Fibroblast of skin of back (primary cell): ENCODE measurements around the gene B4GALNT3.

Experiments
- DNase-seq: peaks from one replicate; pipeline ENCODE4 v3.0.0-alpha.2; 2013

B4GALNT3 gene

DNA sequence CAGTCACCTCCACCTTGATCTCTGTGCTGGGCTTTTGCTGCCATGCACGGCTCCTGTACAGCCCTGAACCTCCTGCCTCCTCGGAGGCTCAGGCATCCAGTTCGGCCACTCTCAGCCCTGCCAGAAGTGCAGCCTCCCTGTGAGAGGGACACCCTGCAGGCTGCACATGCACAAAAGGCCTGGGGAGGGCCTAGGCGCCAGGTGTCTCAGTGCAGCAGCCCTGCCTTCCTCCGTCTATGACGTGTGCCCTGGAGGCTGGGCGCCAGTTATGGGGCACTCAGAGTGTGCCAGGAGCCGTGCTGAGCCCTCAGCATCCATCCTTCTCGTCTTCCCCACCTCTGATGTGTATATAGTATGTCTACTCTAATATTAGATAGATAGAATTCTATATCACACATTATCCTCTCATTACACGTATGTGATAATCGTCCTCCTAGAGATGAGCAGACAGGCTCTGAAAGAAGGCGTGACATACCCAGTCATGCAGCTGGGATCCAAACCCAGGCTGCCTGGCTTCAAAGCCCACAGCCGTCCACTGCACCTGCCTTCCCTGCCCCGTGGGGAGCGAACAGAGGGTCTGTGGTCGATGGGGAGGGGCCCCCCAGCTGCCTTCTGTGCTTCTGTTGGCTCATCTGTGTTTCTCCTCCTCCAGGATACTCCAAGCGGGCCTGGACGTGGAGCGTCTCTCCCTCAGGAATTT, 101.1 kb downstream of the B4GALNT3 start:
- no peak for DNase-seq

DNA sequence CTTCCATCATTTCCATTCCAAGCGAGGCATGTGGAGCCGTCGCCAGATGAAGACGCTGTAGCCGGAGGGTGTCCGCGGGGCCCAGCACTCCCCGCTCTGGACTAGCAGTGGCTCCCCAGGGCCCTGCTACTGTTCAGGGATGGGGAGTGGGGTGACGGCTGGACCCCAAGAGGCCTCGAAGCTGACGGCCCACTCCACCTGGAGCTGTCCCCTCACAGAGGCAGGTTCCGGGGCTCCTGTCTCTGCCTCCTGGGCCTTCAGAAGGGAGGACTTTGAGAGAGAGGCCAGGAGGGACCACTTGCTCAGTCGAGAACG, 101.6 kb downstream of the B4GALNT3 start:
- DNase-seq = no peak

DNA sequence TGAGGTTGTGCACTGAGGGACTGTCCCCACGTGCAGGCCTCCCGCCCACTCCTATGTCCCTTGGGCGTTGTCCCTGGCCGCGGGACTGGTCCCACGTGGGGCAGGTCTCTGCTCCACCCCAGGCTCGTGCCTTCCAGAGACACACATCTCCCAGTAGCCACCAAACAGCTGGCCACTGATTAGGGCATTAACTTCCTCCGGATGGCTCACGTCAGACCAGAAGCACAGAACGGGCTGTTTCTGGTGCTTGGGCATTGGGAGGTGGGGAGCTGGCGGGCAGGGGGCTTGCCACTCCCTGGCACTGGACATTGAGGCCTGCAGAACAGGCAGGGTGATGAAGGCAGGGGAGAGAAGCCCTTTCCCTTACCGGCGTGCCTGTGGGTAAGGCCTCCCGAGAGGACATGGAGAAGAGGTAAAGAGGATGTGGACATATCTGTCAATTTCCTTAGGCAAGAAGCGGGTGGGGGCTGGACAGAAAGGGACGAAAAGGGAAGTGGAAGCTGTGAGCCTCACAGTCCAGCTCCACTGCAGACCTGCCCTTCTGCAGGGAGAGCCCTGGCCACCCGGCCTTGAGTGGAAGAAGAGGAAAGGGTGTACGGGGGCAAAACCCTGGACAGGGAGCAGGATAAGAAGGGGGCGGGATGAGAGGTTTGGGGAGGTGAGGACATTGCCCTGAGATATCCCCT, 102.3 kb downstream of the B4GALNT3 start:
- DNase-seq = no peak

DNA sequence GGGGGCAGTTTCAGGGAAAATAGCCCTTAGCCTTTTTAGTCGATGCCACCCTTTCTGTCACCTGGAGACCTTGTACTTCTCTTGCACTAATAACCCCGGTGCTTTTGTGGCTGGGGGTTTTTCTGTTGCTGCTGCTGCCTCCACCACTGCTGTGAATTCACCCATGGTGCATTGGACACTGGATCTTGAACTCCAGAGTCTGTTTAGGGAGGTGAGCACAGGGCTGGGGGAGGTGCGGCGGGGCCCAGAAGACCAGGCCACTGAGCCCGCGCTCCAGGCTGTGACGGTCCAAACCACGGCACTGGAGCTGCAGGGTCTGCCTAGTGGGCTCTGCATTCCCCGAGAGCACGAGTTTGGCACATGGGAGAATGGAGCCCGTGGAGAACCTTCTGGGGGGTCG, 102.9 kb downstream of the B4GALNT3 start:
- no peak for DNase-seq

DNA sequence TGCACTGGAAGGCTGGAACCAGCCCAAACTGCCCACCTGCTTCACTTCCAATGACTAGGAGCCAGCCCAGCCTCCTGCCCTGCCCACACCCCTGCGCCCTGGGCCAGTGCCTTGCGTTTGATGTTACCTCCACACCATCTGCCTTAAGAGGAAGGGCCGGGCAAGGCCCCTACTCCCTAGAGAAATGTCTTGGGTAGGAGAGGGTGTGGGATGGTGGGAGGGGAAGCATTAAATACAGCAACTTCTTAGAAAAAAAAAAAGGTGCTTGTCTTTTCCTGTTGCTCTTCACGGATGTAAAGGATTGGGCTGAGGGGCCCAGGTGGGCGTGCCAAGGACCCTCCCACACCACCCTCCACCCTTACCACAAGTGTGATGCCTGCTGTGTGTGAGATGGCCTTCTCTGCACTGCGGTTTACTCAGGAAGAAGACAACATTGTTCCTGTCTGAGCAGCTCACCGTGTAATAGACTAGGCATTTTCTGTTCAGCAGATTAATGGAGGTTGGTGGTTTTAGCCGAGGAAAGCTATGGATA, 103.6 kb downstream of the B4GALNT3 start:
- peak; percentile 49 for DNase-seq

DNA sequence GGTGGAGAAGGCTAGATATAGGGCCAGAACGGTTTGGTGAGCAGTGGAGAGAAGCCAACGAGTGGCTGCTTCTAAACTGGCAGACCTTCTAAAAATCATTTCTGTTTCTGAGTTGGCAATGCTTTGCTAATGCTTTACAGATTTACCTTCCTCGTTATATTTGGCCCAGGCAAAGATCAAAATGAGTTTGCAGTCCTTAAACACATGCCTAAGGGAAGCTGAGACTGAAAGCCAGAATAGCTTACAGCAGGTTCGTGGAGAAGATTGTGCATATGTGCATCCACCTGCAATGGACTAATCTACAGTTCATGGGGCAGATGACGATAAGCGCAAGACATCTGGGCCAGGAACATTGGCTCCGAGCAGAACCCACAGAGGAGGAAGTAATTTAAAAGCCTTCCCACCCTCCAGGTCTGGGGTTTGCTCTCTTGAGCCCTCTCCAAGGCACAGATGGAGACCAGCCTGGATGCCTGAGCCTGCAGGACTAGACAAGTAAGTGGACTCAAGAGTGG, 104.1 kb downstream of the B4GALNT3 start:
- no peak for DNase-seq

DNA sequence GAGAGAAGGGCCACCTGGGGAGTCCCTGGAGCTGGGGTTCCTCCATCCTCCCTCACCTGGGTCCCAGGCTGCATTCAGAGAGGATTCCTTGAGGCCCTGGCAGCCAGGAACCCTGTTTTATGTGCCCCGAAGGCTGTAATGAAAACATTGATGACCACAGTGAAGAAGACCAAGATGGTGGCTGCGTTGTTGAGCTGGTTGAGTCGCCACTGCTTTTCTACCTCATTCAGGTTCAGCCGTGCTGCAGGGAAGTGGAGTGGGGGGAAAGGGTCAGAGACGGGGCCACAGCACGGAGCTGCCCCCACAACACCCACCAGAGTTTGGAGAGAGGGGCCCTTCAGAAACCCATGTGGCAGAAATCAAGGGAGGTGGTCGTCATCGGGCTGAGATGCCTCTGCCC, 105.4 kb downstream of the B4GALNT3 start:
- no peak for DNase-seq

DNA sequence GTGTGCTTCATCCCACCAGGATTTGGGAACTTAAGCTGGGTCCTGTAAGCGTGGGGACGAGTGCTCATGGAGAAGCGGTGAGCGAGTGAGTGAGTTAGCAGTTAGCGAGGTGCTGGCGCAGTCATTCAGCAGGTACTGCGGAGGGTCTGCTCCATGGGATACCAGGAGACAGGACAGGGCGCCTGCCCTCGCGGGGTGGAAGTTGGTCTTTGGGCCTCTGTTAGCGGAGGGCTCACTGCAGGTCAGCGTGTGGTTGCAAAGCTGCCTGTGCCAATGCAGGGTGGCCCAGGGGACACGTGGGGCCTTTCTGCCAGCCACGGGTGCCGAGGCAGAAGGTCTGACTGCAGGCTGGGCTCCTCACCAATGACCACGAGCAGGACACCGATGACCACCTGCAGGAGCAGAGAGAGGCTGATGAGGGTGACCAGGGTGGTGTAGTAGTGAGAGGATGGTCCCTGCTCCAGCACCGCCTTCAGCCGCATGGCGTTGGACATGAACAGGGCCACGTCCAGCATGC, 105.9 kb downstream of the B4GALNT3 start:
- no peak for DNase-seq

DNA sequence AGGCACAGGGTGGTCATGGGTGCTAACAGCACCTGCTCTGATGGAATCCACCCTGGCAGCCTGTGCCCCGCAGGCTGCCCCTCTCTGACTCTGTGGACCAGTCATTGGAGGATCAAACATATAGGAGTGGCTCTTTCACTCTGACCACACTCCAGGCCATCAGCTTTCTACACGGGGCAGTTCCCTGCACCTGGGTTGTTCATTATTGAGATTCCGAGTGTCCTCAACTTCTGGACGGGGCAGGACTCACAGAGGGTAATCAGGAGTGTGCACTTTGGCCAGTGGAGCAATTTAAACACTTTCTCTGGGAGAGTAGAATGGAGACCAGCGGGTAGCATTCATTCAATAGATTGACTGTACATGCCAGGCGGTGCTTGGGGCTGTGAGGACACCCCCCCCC, 108.7 kb downstream of the B4GALNT3 start:
- no peak for DNase-seq

DNA sequence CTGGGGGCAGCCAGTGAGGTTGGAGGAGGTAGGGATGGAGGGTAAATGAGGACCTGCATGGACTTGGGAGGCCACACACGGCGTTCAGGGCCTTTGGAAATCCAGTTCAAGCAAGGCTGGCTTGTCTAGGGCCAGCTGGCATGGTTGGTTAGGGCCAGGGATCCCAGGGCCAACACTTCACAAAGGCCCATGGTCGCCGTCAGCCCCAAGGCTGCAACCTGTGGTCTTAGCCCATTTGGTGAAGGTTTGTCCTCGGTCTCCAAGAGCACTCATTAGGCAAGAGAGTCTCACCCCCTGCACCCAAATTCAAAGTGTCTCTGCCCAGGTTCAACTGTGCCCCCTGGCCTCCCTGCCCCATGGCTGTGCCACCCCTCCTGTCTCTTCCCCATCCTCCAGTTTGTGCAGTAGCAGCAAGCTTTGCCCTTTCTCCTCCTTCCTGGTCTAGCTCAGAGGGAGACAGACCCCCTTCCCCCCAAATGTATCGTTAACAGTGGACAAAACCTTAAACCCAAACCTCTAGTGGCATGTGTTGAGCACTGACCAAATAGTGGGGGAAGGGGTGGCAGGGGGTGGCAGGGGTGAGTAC, 109.4 kb downstream of the B4GALNT3 start:
- DNase-seq = no peak

DNA sequence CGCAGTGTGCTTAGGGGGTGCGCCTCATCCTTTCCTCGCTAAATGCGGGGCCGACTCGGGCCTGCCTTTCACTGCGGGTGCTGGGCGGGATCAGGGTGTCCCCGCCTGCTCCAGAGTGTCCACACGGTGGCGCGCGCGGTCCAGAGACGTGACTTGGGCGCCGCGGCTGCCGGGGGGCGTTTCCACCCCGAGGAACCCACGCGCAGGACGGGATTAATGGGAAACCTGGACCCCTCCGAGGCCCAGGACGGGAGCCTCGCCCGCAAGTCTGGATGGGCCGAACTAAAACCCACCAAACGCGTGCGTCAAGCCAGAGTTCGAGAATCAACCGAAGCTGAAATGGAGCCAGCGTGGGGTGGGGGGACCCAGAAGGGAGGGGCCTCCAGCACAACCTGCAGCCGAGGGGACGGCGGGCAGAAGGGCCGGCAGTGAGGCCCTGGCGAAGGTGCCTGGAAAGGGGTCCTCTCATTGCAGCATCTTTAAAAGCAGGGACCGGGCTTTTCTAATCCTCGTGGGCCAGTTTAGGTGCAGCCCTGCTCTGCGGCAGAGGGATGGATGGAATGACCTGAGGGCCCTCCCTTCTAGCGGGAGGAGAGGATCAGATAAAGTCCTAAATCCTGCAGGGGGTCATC, 110.2 kb downstream of the B4GALNT3 start:
- DNase-seq = peak; percentile 82

DNA sequence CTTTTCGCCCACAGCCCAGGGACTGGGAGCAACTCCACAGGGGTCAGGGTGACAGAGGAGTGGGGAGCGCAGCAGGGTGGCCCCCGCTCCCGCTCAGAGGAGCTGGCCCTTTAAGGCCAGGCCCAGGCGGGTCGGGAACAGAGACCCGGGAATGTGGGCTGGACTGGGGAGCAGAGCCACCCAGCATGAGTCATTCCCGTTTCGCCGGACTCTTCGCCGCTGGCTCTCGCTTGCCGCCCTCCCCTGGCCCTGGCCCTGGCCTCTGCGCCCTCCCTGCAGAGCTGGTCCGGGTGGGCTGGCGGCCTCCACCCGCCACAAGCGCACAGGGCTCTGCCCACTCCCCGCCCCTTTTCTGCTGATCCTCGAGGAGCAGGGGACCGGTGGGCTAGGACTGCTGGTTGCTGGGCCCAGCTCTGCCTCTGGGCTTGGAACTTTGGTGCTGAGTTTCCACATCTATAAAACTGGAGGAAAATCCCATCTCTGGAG, 110.7 kb downstream of the B4GALNT3 start:
- DNase-seq = peak; percentile 89

DNA sequence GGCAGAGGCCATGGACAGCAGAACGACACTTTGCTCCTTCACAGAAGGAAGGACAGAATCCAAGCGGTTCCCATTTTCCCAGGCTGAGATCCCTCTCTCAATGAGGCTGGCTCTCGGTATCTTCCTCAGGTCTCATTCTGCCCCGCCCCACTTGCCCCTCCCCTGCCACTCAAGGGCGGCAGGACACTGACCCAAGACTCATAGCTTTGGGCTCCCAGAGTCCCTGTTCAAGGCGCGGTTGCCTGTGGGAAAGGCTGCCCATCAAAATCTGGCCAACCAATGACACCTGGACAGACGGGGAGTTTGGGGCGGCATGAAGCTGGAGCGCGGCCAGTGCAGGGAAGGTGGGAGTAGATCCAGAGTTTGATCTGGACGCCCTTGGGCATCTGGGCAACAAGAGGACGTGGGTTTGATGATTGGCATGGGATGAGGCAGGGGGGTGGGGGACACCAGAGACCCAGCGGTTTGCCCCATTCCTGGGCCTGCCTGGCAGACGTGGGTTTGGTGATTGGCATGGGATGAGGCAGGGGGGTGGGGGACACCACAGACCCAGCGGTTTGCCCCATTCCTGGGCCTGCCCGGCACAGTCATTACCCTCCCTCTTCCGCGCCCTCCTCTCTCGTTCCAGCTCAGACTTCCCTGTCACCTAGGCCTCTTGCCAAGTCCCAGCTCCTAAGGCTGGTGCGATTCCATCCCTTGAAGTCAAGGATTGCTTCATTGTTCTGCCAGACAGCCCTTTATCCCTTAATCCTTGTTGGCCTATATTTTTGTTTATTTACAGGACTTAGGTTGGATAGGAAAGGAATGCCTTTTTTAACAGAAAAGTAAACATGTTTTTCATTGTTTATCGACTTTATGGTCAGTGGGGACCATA, 111.4 kb downstream of the B4GALNT3 start:
- peak; percentile 71 for DNase-seq

DNA sequence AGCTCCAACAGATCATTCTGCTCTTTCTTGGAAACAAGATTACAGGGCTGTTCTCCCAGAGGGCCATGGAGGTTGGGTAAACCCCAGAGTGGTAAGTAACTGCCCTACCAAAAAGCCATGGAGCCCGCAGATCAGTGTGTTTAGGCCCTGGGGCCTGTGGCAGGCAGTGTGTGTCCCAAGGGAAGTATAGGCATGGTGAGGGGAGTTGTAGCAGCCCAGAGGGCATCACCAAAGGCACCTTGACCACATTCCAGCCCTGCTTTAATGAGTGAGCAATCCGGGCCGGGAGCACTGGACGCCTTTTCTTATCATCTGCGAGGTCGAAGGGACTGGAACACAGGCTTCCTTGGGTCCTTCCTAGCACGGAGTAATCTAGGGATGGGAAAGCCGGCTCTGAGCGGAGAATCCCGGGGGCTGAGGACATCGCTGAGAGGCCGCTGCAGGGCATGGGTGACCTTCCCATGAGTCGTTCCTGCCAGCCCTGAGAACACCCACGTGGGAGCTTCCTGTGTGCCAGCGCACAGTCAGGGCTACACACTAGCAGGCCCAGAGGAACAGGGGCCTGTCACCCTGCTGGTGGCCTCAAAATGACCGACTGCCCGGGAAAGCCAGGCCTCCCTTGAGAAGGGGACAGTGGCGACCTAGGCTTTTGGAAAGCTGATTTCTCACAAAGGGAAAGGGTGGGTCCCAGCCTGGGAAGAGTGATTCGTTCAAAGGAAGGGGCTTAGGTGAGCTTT, 112.2 kb downstream of the B4GALNT3 start:
- DNase-seq = no peak

DNA sequence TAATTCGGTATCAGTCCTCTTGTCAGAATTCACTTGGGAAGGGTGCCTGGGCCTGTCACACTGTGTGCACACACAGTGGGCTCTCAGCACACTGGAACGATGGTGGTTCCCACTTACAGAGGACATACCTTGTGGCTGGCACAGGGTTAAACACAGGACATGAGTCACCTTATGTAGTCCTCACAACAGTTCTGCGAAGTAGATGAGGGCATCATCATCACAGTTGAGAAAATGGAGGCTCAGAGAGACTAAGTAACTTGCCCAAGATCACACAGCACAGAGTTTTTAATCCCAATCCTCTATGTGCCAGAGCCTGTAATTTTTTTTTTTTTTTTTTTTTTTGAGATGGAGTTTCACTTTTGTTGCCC, 112.8 kb downstream of the B4GALNT3 start:
- DNase-seq = peak; percentile 25

DNA sequence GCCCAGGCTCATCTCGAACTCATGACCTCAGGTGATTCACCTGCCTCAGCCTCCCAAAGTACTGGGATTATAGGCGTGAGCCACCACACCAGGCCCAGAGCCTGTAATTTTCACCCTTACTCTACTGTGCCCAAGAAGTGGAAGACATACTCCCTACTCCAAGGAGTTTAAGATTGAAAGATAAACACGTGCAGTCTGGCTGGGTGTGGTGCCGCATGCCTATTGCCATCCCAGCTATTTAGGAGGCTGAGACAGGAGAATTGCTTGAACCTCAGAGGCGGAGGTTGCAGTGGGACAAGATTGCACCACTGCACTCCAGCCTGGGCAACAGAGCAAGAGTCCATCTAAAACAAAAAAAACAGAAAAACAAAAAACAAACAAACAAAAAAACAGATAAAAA, 113.5 kb downstream of the B4GALNT3 start:
- no peak for DNase-seq

DNA sequence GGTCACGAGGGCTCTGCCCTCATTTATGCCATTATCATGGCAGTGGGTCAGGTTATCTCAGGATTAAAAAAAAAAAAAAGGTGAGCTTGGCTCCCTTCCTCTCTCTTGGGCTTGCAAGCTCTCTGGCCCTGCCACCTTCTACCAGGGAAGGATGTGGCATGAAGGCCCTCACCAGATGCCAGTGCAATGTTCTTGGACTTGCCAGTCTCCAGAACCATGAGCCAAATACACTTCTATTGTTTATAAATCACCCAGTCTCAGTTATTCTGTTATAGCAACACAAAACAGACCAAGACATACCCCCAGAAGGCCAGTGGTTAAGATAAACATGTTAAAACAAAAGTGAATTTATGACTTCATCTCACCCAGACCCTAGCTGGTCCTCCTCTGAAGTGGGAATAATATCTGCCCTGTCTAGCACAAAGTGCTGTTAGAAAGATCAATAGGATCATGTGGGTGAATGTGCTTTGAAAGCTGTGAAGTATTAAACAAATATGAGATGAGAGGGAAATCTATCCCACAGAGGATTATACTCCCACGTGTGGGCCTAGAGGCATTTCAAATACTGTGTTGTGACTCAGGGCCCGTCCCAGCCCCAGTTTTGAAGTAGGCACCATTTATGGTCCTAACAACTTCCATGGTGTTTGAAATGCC, 114.9 kb downstream of the B4GALNT3 start:
- DNase-seq = no peak

DNA sequence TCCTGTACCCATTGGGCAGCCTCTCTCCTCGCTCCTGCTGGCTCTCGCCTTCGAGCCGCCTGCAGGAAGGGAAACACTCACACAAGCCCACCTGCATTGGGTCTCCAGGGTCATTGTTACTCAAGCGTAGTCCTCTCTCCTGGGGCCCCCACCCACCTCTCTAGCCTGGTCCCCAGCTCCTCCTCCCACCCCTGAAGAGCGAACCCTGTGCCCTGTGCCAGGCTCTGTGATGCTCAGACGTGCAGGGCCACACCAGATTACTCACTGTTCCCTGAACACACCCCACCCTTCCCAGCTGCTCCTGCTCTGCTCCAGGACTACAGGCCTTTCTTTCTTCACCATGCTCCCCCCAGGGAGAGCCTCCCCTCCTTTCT, 115.4 kb downstream of the B4GALNT3 start:
- no peak for DNase-seq

DNA sequence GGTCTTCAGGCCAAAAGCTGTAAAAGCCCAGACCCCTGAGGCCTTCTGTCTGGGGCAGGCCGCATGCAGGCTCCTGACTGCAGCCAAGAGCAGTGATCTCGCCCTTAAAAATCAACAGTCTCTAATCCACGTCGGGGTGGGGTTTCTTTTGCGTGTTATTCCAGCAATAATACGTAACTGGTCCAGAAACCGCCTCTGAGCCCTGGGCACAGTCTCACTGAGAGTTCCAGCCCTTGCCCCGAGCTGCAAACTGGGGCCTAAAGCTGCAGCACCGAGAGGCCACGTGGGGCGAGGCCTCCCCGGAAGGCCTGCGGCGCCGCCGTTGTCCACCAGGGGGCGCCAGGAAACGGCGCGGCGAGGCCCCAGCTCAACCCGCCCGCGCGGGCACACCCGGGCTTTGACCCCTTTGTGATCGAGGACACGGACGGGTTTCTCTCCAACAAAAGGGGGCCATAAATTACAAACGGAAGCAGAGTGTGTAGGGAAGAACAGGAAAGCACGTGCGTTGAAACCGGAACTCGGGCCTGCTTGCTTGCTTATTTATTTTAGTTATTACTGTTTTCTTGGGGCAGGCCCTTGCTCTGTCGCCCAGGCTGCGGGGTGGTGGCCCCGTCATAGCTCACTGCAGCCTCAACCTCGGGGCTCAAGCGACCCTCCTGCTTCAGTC, 116.3 kb downstream of the B4GALNT3 start:
- DNase-seq = peak; percentile 71

DNA sequence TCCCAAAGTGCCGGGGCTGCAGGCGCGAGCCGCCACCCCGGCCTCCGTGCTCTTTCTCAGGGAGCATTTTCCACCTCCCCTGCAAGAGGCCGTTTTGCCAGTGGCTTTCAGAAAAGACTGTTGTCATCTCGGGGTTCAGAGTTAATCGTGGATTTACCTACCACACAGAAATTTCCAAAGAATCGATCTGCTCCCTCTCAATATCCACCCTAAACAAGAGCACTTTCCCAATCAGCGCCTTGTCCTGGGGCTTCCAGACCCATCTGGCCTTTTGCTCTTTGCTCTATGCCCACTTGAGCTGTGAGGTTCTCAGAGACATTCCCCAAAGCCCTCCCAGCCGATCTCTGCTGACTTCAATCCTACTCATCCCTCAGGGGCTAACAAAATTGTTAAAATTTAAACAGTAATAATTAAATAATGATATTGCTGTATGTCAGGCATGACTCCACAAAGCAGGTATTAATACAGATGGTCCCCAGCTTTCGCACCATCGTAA, 116.9 kb downstream of the B4GALNT3 start:
- no peak for DNase-seq
